HG02970 (cell line): ENCODE results near the gene ESYT2.

Source experiments
- ATAC-seq: cut with Tn5 transposase; IDR thresholded peaks from one replicate; pipeline ENCODE4 v1.9.1; 2021; ENCODE audit warnings: mild to moderate bottlenecking, moderate library complexity, moderate number of reproducible peaks; ENCODE audit not compliant: unreplicated experiment, low FRiP score

The ESYT2 gene

DNA sequence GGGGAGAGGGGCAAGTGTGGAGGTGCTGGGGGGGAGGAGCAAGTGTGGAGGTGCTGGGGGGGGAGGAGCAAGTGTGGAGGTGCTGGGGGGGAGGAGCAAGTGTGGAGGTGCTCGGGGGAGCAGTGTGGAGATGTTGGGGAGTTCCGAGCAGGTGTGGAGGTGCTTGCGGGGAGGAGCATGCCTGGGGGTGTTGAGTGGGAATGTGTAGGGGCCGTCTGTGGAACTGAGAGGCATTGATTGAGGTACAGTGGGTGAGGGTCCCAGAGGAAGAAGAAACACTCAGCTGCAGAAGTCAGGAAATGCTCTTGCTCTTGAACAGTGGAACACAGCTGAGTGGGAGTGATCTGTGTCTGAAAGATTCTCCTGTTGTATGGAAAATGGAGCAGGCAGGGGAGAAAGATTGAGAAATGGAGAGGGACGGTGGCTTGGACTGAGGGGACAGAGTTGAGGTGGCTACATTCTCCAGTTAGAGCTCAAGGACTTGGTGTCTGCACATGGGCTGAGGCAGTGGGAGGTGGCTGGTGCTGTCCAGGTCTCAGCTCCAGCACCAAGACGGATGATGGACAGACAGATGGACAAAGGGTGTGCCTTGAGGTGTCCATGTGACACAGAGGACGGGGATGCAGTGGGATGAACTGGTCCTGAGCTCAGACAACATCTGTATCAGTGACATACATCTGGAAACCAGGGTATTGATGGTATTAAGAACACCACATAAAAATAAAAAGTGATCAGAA, 99.5 kb downstream of the ESYT2 start:
- ATAC-seq: no peak

DNA sequence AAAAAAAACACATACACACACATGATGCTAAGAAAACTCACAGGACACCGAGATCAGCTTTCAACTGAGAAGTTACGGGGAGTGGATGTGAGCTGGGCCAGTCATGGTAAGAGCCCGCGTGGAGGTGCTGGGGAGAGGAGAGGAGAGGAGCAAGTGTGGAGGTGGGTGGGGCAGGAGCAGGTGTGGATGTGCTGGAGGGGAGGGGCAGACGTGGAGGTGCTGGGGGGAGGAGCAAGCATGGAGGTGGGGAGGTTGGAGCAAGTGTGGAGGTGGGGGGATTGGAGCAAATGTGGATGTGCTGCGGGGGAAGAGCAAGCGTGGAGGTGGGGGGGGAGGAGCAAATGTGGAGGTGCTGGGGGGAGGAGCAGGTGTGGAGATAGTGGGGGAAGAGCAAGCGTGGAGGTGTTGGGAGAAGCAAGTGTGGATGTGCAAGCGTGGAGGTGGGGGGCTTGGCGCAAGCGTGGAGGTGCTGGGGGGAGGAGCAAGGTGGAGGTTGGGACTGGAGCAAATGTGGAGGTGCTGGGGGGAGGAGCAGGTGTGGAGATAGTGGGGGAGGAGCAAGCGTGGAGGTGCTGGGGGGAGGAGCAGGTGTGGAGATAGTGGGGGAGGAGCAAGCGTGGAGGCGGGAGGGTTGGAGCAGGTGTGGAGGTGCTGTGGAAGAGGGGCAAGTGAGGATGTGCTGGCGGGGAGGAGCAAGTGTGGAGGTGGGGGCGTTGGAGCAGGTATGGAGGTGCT, 100.2 kb downstream of the ESYT2 start:
- ATAC-seq: no peak

DNA sequence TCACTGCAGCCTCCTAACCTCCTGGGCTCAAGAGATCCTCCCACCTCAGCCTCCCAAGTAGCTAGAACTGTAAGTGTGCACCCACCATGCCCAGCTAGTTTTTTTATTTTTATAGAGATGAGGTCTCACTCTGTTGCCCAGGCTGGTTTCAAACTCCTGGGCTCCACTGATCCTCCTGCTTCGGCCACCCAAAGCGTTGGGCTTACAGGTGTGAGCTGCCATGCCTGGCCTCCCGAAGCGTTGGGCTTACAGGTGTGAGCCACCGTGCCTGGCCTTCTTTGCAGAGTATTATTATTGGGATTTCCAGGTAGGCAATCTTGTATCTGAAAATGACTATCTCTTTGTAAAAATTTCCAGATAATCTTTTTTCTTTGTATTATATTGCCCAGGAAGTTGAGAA, 101.6 kb downstream of the ESYT2 start:
- ATAC-seq: no peak

DNA sequence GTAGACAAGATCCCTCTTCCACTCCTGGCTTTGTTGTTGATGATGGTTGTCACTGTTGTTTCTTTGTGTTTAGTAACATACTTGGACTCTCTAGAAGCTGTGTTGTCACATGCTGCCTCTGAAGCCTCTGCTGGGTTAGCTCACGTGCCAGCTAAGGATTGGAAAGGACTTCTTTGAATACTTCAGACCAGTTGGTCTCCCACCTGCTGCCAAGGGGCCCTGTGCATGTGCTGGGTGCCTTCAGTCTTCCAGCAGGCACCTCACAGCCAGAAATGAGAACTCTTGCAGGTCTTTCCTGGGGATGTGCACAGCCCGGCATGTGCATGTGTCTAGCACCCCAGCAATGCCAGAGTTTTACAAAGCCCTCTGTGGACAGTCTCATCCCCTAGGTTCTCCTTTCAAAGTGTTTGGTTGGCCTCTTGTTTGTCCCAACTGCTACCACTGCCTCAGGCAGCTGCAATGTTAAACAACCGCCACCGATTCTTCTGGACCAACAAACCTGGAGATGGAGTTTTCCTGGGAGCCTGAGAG, 103.0 kb downstream of the ESYT2 start:
- ATAC-seq: no peak

DNA sequence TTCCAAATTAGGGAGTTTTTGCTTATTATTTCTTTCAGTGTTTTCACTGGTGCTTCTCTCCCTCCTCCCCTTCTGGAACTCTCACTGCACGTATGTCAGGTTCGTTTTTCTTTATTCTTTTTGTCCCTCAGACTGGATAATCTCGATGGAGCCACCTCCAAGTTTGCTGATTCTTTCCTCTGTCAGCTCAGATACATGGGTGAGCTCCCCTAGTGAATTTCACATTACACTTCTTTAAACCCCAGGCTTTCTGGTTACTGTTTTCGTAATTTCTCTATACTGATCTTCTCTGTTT, 103.9 kb downstream of the ESYT2 start:
- ATAC-seq: no peak

DNA sequence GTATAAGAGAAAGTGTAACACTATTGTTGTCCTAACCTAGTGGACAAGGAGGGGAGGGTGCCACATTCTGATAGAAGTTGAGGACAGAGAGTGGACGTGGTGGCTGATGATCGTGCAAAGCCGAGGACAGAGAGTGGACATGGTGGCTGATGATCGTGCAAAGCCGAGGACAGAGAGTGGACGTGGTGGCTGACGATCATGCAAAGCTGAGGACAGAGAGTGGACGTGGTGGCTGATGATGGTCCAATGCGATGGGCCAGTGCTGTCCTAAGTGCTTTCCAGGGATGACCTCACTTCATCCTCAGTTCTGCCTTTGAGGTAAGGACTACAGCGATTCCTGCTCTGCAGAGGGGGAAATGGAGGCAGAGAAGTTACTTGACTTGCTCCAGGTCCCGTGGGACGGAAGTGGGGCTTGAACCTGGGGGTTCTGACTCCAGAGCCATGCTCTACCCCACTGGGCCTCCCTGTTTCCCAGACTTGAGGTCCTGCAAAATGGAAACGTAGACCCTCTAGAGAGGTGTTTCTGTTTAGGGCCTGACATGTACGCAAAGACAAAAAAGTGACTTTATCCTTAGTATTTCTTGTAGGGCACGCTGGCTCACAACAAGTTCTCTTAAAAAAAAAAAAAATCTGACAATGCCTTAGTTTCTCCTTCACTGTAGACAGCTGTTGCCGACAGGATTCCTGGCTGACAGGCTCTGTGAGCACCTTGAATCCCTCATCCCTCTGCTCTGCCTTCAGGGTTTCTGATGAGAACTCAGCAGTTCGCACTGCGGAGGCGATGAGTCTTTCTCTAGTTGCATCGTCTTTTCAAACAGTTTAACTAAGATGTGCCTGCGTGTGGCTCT, 104.4 kb downstream of the ESYT2 start:
- ATAC-seq: no peak

DNA sequence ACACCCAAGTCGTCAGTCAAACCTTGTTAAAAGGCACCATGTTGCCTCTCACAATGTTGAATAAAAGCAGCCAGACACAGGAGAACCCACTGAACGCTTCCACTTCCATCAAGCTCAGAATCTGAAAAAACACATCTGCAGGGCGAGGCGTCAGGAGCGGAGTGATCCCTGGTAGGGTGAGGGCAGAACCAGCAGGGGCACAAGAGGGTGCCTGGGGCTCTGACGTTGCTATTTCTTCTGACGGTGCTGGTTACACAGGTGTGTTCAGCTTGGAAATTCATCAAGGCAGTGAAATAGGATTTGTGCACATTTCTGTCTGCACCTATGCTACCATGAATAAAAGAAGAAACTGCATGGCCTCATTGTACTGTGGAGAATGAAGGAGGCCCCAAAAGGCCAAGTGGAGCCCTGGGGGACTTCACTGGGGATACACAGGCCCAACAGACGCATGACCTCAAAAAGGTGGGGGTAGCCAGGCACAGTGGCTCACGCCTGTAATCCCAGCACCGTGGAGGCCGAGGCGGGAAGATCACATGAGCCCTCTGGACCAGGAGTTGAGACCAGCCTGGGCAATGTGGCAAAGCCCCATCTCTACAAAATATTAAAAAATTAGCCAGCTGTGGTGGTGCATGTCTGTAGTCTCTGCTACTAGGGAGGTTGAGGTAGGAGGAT, 105.5 kb downstream of the ESYT2 start:
- ATAC-seq: no peak

DNA sequence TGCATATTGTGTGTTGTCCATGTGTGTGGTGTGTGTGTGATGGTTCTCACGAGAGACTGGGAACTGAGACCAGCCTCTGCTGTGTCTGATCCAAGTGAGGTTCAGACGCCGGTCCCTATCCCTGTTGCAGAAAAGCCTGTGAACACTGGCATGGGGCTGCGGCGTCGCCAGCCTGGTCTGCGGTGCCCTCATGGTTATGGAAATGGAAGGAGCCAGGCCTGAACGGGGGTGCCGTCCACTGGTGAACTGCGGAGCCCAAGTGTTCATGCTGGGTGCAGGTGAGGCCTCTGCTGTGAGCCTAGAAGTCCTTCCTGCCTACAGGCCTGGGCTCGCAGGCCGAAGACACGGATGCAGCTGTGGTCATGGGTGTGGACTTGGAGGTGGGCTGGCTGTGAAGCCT, 106.0 kb downstream of the ESYT2 start:
- ATAC-seq: no peak

DNA sequence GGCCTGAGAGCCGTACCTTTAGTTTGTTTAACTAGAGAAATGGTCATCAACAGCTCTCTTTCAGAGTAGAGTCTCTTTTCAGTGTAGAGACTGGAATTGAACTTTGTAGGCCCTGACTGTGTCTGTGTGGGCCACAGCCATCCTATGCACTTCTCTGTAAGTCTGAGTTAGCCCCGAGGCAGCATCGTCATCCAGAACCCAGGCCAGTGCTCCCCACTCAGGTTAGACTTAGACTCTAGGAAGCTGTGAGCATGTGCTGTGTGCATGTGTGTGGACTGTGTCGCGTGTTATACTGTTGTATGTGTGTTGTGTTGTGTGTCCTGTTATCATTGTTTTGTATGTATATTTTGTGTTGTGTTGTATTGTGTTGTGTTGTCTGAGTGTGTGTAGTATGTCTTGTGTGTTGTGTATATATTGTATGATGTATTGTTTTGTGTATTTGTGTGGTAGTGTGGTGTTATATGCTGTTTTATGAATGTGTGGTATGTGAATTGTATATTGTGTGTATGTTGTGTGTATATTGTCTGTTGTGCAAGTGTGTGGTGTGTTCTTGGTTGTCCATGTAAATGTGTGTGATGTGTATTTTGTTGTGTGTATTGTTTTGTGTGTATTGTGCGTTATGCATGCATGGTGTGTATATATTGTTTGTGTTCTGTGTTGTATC, 106.6 kb downstream of the ESYT2 start:
- no peak for ATAC-seq

DNA sequence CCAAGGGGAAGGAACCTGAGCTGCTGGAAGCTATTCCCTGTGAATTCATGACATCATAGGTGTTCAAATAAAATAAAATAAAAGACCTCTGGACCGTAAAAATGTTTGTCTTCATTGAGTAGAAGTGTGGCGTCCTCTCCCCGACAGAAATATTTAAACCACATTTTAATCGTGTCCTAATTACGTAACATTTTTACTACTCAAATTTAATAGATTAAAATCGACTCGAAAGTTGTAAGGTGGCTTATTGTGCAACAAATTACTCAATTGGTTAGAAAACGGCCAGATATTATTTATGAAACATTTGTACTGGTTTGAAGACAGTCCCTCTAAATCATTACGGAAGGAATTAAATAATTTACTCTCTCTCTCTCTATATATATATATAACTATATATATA, 109.2 kb downstream of the ESYT2 start:
- no peak for ATAC-seq

DNA sequence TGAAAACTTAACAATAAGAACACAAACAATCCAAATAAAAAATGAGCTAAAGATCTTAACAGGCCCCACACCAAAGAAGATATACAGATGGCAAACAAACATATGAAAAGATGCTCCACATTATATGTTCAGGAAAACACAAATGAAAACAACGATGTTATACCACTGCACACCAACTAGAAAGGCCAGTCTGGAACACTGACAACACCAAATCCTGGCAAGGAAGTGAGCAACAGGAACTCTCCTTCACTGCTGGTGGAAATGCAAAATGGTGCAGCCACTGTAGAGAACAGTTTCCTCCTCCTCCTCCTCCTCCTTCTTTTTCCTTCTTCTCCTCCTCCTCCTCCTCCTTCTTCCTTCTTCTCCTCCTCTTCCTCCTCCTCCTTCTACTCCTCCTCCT, 112.5 kb downstream of the ESYT2 start:
- no peak for ATAC-seq

DNA sequence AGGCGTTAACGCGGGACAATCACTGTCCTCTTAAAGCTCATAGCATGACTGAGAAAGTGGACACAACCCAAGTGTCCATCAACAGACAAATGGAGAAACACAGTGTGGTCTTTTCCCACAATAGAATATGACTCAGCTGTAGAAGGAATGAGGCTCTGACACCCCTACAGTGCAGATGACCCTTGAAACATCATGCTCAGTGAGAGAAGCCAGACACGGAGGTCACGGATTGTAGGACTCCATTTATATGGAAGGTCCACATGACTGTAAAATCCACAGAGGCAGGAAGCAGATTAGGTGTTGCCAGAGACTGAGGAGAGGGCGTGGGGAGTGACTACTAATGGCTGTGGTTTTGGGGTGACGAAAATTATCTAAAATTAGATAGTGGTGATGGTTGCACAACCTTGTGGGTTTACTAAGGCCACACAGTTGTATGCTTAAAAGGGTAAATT, 118.6 kb downstream of the ESYT2 start:
- no peak for ATAC-seq

DNA sequence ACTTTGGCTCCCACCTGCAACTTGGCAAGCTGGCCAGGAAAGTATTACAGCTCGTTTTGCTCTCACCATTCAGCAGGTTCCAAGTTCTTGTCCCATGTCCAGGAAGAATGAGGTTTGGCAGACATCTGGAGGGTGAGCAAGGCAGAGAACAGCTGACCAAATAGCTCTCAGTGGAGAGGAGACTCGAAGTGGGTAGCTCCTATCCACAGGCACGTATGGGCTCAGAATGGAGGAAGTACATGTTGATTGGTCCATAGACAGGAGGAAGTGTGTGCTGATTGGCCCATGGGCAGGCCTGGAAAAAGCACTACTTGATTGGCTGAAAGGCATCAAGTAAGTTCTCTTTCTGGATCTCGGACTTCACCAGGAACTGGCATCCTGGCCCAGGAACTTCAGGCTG, 121.7 kb downstream of the ESYT2 start:
- ATAC-seq: no peak

DNA sequence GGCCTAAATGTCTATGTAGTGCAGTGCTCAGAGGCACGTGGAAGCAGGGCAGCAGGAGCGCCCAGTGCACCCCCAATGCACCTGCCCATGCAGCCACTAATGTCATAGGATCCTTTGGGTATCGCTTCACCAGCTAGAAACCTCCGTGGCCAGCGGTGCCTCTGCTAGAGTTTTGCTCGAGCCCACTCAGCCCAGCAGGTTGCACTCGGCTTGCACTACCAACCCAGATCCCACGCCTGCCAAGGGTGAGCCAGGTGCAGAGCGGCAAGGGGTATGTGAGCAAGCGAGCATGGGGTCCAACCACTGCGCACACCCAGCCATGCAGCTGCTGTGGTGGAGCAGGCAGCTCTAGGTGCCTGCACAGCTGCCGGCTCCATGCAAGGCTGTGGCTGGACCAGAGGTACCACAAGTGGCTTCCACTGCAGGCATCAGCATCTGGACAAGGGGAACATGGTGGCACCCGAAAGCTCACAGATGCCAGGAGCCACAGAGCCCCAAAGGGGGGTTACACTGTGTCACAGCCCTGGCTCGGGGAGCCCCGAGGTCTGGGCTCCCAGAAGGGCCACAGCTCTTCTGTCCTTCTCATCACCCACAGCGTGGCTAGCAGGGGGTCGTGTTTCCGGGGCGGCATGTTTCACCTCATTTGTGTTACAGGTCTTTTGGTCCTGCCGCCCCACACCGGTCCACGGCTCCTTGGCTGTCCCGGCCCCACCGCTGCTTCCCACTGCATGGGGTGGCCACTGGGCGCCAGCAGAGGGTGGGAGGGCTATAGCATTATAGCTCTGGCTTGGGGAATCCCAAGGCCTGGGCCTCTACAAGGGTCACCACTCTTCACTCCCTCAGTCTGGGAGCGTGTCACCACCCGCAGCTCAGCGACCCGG, 122.4 kb downstream of the ESYT2 start:
- ATAC-seq: no peak

DNA sequence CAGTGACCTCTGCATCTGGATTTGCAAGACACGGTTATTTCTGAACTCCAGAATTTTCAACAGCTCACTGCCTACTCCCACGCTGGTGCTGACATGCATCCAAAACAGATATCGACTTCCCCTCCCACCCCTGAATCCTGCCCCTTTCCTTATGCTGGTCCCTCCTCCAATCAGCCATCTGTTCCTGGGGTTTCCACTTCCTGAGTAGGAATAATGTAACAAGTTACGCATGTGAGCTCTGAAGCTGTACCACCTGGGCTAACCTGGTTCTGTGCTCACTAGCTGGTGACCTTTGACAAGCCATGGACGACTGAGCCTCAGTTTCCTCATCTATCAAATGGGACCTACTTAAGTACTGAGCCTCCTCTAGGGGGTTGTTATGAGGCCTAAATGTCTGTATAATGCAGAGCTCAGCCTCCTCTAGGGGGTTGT, 123.0 kb downstream of the ESYT2 start:
- no peak for ATAC-seq

DNA sequence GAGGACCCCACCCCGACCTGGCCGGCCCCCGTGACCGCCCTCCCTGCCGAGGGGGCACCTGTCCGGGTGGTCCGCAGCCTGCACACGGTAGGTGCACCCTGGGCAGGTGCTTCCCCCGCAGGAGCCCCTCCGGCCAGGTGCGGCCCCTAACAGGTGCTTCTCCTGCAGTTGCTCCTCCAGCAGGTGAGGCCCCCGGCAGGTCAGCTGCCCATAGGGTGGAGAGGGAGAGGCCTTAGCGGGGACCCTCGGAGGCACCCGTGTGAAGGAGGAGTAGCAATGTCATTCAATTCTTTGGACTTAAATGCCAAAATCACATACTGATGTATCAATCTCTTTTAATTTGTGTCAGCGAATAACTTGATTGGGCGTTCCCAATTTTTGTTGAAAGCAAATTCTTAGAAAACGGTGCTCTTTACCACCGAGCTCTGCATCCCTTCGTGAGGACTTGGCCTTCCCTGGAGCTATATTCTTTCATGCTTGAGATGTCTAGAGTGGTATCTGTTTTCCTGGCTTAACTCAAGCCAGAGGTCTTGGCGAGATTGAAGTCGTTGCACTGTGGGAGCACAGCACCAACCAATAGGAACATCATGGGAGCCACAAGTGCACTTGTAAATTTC, 124.0 kb downstream of the ESYT2 start:
- ATAC-seq: no peak

DNA sequence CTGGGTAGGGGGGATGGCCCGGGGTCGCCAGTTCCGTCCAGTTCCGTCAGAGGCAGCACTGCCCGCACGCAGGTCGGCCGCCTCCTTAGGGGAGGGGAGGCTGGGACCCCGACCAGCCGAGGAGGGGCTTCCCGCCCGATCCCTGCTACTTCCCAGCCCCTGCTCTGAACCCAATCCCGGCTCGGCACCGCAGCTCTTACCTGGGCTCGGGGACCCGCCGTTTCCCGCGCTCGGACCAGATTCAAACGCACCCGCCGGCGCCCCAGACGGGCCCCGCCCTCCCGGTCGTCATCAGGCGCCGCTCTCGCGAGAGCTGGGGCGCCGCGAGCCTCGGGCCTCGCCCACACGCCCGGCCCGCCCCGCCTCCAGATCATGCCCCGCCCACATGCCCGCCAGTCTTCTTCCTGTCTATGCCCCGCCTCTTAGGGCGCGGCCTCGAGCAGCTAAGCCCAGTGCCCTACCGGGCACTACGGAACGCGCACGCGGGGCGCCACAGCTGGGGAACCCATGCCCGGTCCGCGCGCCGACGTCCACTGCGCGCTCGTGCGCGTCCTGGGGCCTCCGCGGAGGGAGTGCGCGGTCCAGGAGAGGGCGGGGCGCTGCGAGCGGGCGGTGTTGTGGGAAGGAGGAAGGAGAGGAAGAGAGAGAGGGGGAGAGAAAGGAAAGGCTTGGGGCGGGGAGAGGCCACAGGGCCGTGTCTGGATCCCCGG, 124.6 kb downstream of the ESYT2 start, which contains the start of gene NCAPG2:
NCAPG2 (minus strand) TSS at position 281 of the 710 bp plus-strand sequence. CDS start 2,905 bp downstream, outside the sequence.
- ATAC-seq: peak; percentile 98
